GM12864 (cell line): ENCODE results near the gene CEACAM7.

Experiments used
- DNase-seq: peaks from one replicate; pipeline ENCODE4 v3.0.0-alpha.2; 2011; ENCODE audit warnings: low read depth
- H3K4me3 ChIP-seq: 2 replicates; pipeline ENCODE4 v1.5.1; 2011; ENCODE audit warnings: mild to moderate bottlenecking, low read depth, low read length, control low read depth
- CTCF ChIP-seq: IDR thresholded peaks from 2 replicates; pipeline ENCODE4 v1.5.1; 2011; ENCODE audit warnings: low read depth, mild to moderate bottlenecking, moderate library complexity, low read length, control low read depth, inconsistent platforms; ENCODE audit errors: missing control alignments

The CEACAM7 gene

DNA sequence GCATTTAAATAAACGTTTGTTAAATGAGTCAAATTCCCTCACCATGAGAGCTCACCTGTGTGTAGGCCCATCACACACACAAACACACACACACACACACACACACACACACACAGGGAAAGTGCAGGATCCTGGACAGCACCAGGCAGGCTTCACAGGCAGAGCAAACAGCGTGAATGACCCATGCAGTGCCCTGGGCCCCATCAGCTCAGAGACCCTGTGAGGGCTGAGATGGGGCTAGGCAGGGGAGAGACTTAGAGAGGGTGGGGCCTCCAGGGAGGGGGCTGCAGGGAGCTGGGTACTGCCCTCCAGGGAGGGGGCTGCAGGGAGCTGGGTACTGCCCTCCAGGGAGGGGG, 11.9 kb upstream of the CEACAM7 start:
- no peak for TF ChIP-seq CTCF
- DNase-seq = no peak
- H3K4me3 ChIP-seq = no peak overlapping the region

- DNase-seq = no peak
- no peak for TF ChIP-seq CTCF
- no peak overlapping the region for H3K4me3 ChIP-seq
These were observed 11.3 kb upstream of the CEACAM7 start for GRCh38 chr19:41699231-41699967.

GRCh38 chr19:41698746-41699230, 10.7 kb upstream of the CEACAM7 start:
- no peak for TF ChIP-seq CTCF
- no peak overlapping the region for H3K4me3 ChIP-seq
- no peak for DNase-seq

GRCh38 chr19:41697198-41697855, 9.3 kb upstream of the CEACAM7 start:
- no peak overlapping the region for H3K4me3 ChIP-seq
- TF ChIP-seq CTCF = no peak
- DNase-seq = no peak

GRCh38 chr19:41696402-41697197, 8.5 kb upstream of the CEACAM7 start:
- no peak overlapping the region for H3K4me3 ChIP-seq
- DNase-seq = no peak
- no peak for TF ChIP-seq CTCF

GRCh38 chr19:41695745-41696144, 7.7 kb upstream of the CEACAM7 start:
- H3K4me3 ChIP-seq = no peak overlapping the region
- no peak for TF ChIP-seq CTCF
- no peak for DNase-seq
